PC-3 (cell line): Measurements from ENCODE around the gene HECTD2. TPM values are rescaled to one million over a fixed set of nuclear protein-coding genes. Genes with fewer than 3 reads are reported as not detected.

Experiments used
- ATAC-seq: fragments of 200-7000 bp; cut with Tn5 transposase; 2 replicates; pipeline ENCODE4 v1.9.1; 2020; ENCODE audit warnings: mild to moderate bottlenecking, moderate library complexity
- BruUV-seq: library from RNA; stranded (reverse); fragments of 400-500 nt; replicated peaks from 2 replicates; lab custom pipeline; 2021; lab: Mats Ljungman, UMichigan
- CTCF ChIA-PET: fragments of 300-600 bp; sonication (Branson Sonifier 250); formaldehyde crosslinking; loops from one replicate; lab custom pipeline; 2022; ENCODE audit warnings: antibody characterized with exemption; lab: Charles Lee
- POLR2A ChIA-PET: fragments of 300-600 bp; sonication (Branson Sonifier 250); formaldehyde crosslinking; loops from one replicate; lab custom pipeline; 2022; ENCODE audit warnings: antibody characterized with exemption; ENCODE audit not compliant: unreplicated experiment; lab: Charles Lee
- DNase-seq: peaks from one replicate; pipeline ENCODE4 v3.0.0-alpha.2; 2015
- H2AFZ ChIP-seq: fragments of 300-600 bp; sonication (generic); 2 replicates; pipeline ENCODE4 v1.6.0; 2016; ENCODE audit warnings: antibody characterized with exemption, low read length
- H3F3A ChIP-seq: fragments of 300-600 bp; sonication (generic); one replicate; pipeline ENCODE4 v1.6.0; 2017; ENCODE audit warnings: antibody characterized with exemption, low read length, control low read depth, mild to moderate bottlenecking; ENCODE audit not compliant: unreplicated experiment
- H3K27ac ChIP-seq: fragments of 300-600 bp; sonication (generic); 2 replicates; pipeline ENCODE4 v1.5.1; 2016; ENCODE audit warnings: mild to moderate bottlenecking, low read length
- H3K27me3 ChIP-seq: fragments of 300-600 bp; sonication (generic); 2 replicates; pipeline ENCODE4 v1.6.1; 2016; ENCODE audit warnings: low read length, mixed read lengths
- H3K36me3 ChIP-seq: fragments of 300-600 bp; sonication (generic); 2 replicates; pipeline ENCODE4 v1.6.1; 2016; ENCODE audit warnings: low read depth, mixed run types, low read length, mixed read lengths
- H3K4me1 ChIP-seq: fragments of 300-600 bp; sonication (generic); 2 replicates; pipeline ENCODE4 v1.5.1; 2016; ENCODE audit warnings: low read length; ENCODE audit not compliant: insufficient read depth
- H3K4me2 ChIP-seq: fragments of 300-600 bp; sonication (generic); 2 replicates; pipeline ENCODE4 v1.6.0; 2016; ENCODE audit warnings: low read length
- H3K4me3 ChIP-seq: fragments of 300-600 bp; sonication (generic); 2 replicates; pipeline ENCODE4 v1.5.1; 2016; ENCODE audit warnings: mild to moderate bottlenecking, low read length, mixed read lengths
- H3K79me2 ChIP-seq: fragments of 300-600 bp; sonication (generic); 2 replicates; pipeline ENCODE4 v1.6.1; 2017; ENCODE audit warnings: low read length, mixed read lengths
- H3K9ac ChIP-seq: fragments of 300-600 bp; sonication (generic); 2 replicates; pipeline ENCODE4 v1.6.0; 2016; ENCODE audit warnings: mild to moderate bottlenecking, low read length
- H3K9me2 ChIP-seq: fragments of 300-600 bp; sonication (generic); replicated peaks from 2 replicates; pipeline ENCODE4 v1.6.1; 2016; ENCODE audit warnings: mixed run types, low read length, mixed read lengths
- H3K9me3 ChIP-seq: fragments of 300-600 bp; sonication (generic); 2 replicates; pipeline ENCODE4 v1.6.1; 2016; ENCODE audit warnings: low read length, mixed read lengths
- H4K20me1 ChIP-seq: fragments of 300-600 bp; sonication (generic); 2 replicates; pipeline ENCODE4 v1.6.1; 2016; ENCODE audit warnings: low read length, mixed read lengths
- EZH2 ChIP-seq: fragments of 300-600 bp; sonication (generic); IDR thresholded peaks from one replicate; pipeline ENCODE4 v1.6.1; 2017; ENCODE audit warnings: antibody characterized with exemption, mild to moderate bottlenecking, low read length; ENCODE audit not compliant: unreplicated experiment
- EZH2phosphoT487 ChIP-seq: fragments of 300-600 bp; sonication (generic); IDR thresholded peaks from 2 replicates; pipeline ENCODE4 v1.6.1; 2018; ENCODE audit warnings: mild to moderate bottlenecking, antibody characterized with exemption, low read length, borderline replicate concordance
- intact Hi-C: fragments of 100-400 bp; cut with micrococcal nuclease; formaldehyde crosslinking; loops from 2 replicates; pipeline ENCODE4 v1.9.0; 2023
- total RNA-seq: library from RNA; depleted of rRNA; stranded (reverse); fragments of >200 nt; gene quantifications from 2 replicates; pipeline ENCODE4 v1.2.3, GENCODE V29; 2014
- TF ChIP-seq, protein P1 (sequence below): fragments of 300-600 bp; sonication (generic); conservative IDR thresholded peaks from 2 replicates; pipeline ENCODE4 v1.5.1; 2017; ENCODE audit warnings: antibody characterized with exemption, low read depth, mild to moderate bottlenecking, low read length

The HECTD2 gene
- total RNA-seq, 1 experiment from 2014 or later = 2.9 TPM

DNA sequence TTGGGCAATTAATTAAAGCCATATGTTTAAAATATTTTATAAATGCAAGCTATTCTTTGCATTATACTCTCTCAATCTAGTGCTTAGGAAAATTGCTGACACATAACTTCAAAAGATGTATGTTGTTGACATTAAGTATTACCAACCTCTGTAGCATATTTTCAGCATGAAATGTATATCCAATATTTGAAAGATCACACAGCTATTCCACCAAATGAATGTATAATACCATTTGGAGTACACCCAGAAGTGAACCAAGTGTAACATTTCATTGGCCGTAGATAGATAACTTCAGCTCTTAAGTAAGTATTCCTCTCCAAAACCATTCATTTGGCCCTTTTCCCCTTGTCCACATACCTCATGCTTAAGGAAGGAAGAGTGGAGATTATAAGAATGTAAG is 104.6 kb downstream of the HECTD2 start:
- Histone ChIP-seq H3K9me2 (no peaks in the 10 kb centered on the region), H3F3A (no peaks in the 10 kb centered on the region), H3K4me2 (no peak overlapping the region), H3K36me3 (no peaks in the 10 kb centered on the region), H3K79me2 (no peaks in the 10 kb centered on the region), H2AFZ (no peak overlapping the region), H4K20me1 (no peaks in the 10 kb centered on the region), H3K27ac (no peak overlapping the region), H3K9ac (no peak overlapping the region), H3K9me3 (no peaks in the 10 kb centered on the region), H3K27me3 (no peaks in the 10 kb centered on the region), H3K4me1 (peaks cover 27% of the 10 kb centered on the region), H3K4me3 (no peak overlapping the region)
- BruUV-seq = no TSS peak
- CTCF ChIA-PET = no interaction called here
- POLR2A ChIA-PET = no interaction called here
- ATAC-seq = no peak
- intact Hi-C loops = no loop called here
- TF ChIP-seq, protein P1, sequence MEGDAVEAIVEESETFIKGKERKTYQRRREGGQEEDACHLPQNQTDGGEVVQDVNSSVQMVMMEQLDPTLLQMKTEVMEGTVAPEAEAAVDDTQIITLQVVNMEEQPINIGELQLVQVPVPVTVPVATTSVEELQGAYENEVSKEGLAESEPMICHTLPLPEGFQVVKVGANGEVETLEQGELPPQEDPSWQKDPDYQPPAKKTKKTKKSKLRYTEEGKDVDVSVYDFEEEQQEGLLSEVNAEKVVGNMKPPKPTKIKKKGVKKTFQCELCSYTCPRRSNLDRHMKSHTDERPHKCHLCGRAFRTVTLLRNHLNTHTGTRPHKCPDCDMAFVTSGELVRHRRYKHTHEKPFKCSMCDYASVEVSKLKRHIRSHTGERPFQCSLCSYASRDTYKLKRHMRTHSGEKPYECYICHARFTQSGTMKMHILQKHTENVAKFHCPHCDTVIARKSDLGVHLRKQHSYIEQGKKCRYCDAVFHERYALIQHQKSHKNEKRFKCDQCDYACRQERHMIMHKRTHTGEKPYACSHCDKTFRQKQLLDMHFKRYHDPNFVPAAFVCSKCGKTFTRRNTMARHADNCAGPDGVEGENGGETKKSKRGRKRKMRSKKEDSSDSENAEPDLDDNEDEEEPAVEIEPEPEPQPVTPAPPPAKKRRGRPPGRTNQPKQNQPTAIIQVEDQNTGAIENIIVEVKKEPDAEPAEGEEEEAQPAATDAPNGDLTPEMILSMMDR = no peak
- TF ChIP-seq EZH2 (no peak), EZH2phosphoT487 (no peak)
- no peak for DNase-seq

DNA sequence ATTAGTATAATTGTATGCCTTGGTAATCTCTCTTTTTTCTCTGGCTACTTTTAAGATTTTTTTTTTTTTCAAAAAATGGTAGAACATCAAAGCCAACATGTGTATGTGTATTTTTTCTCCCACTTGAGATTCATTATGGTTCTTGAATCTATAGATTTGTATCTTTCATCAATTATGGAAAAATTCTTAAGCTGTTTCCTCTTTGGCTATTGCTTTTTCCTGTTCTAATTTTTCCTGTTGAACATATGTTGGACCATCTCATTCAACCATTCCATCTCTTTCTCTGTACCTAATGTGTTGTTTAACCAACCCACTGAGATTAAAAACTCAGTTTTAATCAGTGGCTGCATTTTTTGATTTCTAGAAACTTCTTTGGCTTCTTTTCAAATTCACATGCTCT is 107.2 kb downstream of the HECTD2 start:
- intact Hi-C loops = no loop called here
- no peaks in the 10 kb centered on the region for H3K36me3 ChIP-seq
- H4K20me1 ChIP-seq = no peaks in the 10 kb centered on the region
- ATAC-seq (no peak), DNase-seq (no peak)
- no peaks in the 10 kb centered on the region for H3K27me3 ChIP-seq
- H3K4me2 ChIP-seq = no peak overlapping the region
- POLR2A ChIA-PET = no interaction called here
- H3K79me2 ChIP-seq = no peaks in the 10 kb centered on the region
- H3F3A ChIP-seq = no peaks in the 10 kb centered on the region
- CTCF ChIA-PET = no interaction called here
- no peaks in the 10 kb centered on the region for H3K9me2 ChIP-seq
- no peaks in the 10 kb centered on the region for H3K9me3 ChIP-seq
- peaks cover 16% of the 10 kb centered on the region for H3K4me1 ChIP-seq
- TF ChIP-seq EZH2phosphoT487 (no peak), EZH2 (no peak)
- TF ChIP-seq, protein P1 = no peak
- H3K27ac ChIP-seq = no peak overlapping the region
- no TSS peak for BruUV-seq
- no peak overlapping the region for H3K9ac ChIP-seq
- H2AFZ ChIP-seq = no peak overlapping the region
- H3K4me3 ChIP-seq = no peak overlapping the region

DNA sequence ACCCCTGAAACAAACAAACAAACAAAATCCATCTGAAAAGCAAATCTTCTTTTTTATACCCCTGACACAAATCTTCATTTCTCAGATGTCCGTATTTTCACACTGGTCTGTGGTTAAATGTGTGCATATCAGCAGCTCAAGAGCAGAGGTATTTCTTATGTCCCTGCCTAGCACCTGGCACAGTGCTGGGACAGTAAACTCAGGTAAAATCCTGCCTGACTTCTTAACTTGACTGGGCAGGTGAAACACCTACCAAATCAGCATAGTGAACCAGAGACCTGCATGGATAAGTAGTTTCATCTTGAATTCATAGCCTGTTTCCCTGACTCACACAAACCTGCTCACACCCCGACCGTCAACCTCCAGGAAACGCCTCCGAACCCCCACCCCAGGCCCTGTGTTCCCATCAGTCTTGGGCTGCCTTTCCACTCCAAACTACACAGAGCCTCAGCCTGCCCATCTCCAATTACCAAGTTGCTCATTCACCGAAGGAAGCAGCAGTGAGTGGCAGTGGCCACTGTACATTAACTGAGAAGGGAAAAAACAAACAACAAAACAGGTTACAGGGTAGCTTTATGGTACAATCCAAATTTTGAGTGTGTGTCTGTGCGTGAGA is 109.9 kb downstream of the HECTD2 start:
- ChIA-PET POLR2A (no interaction called here), CTCF (no interaction called here)
- no peak for DNase-seq
- no peaks in the 10 kb centered on the region for H3K4me1 ChIP-seq
- H3K9me3 ChIP-seq = no peaks in the 10 kb centered on the region
- no peaks in the 10 kb centered on the region for H3K79me2 ChIP-seq
- no peak overlapping the region for H3K4me3 ChIP-seq
- ATAC-seq = no peak
- no peak for TF ChIP-seq EZH2phosphoT487
- H4K20me1 ChIP-seq = no peaks in the 10 kb centered on the region
- H3K27ac ChIP-seq = no peak overlapping the region
- no peak overlapping the region for H3K9ac ChIP-seq
- no peaks in the 10 kb centered on the region for H3F3A ChIP-seq
- no peak overlapping the region for H3K4me2 ChIP-seq
- intact Hi-C loops = no loop called here
- H3K36me3 ChIP-seq = no peaks in the 10 kb centered on the region
- no peak overlapping the region for H2AFZ ChIP-seq
- no TSS peak for BruUV-seq
- no peaks in the 10 kb centered on the region for H3K27me3 ChIP-seq
- H3K9me2 ChIP-seq = no peaks in the 10 kb centered on the region
